K562 (cell line): Measurements from ENCODE around the gene SMS. TPM values are rescaled to one million over a fixed set of nuclear protein-coding genes. Genes with fewer than 3 reads are reported as not detected.

Experiments
- MITF ChIP-seq: IDR thresholded peaks from 2 replicates; pipeline ENCODE4 v1.6.1; 2014; ENCODE audit warnings: antibody characterized with exemption
- MLLT1 ChIP-seq, 2 experiments: fragments of 450-650 bp; IDR thresholded peaks; 2 replicates each; pipeline ENCODE4 v1.6.1; 2016
- NCOA4 ChIP-seq: fragments of 450-650 bp; IDR thresholded peaks from 2 replicates; pipeline ENCODE4 v1.6.1; 2018; ENCODE audit warnings: mild to moderate bottlenecking; ENCODE audit not compliant: partially characterized antibody
- NFE2L1 ChIP-seq: fragments of 450-650 bp; IDR thresholded peaks from 2 replicates; pipeline ENCODE4 v1.6.1; 2016; ENCODE audit warnings: missing genetic modification characterization, low read depth, mild to moderate bottlenecking, missing compliant biosample characterization, moderate library complexity, borderline replicate concordance
- STAT6 ChIP-seq: sonication (generic); formaldehyde crosslinking; IDR thresholded peaks from 2 replicates; pipeline ENCODE4 v1.8.1; 2023; ENCODE audit warnings: mild to moderate bottlenecking, missing genetic modification reagents
- ZBTB9 ChIP-seq: fragments of 450-650 bp; formaldehyde crosslinking; IDR thresholded peaks from 2 replicates; pipeline ENCODE4 v1.4.0; 2020; ENCODE audit warnings: mild to moderate bottlenecking, moderate library complexity
- polyA plus RNA-seq, 8 experiments: library from polyadenylated mRNA; depleted of rRNA in 4 of 8; stranded (reverse) in 5 of 8; unstranded in 3 of 8; fragments of >200 nt; fragmentation: Nextera tagmentation in 2 of 8; fragmentation: Illumina TruSeq in 1 of 8; extraction: Ambion mirVana in 2 of 8; extraction: Trizol in 1 of 8; gene quantifications; 2 replicates each; pipeline versions ENCODE4 v1.2.1 to v1.2.3, GENCODE V29; 2011 to 2014; ENCODE audit warnings: inconsistent platforms in 1 of 8, missing spikeins in 1 of 8
- total RNA-seq, 7 experiments: library from RNA; depleted of rRNA in 6 of 7; stranded (reverse); fragments of >200 nt in 6 of 7; fragmentation: Illumina TruSeq in 2 of 7; extraction: Trizol in 2 of 7; gene quantifications; 2 replicates each; pipeline versions ENCODE4 v1.2.1 to v1.2.3, GENCODE V29; 2011 to 2021; ENCODE audit warnings: low replicate concordance in 1 of 7

The SMS gene
- total and polyA plus RNA-seq, 9 of the 15 experiments (the other 6 are each of a cell fraction or from before 2014, with no cell fraction given) = 71.1 to 193 (median 152) TPM

GRCh38 chrX:22037225-22037624, 96.7 kb downstream of the SMS start (continued):
- TF ChIP-seq NFE2L1 (tag) = no peak
- no peak for TF ChIP-seq MLLT1 (IDR thresholded peaks at IDR 0.05)
- TF ChIP-seq MITF = no peak
- TF ChIP-seq STAT6 (CRISPR knock-in tag) = no peak
- no peak for TF ChIP-seq NCOA4
- no peak for TF ChIP-seq ZBTB9 (CRISPR knock-in tag)
- TF ChIP-seq, all 486 proteins: peak for 0
